Calu3 (cell line): Measurements from ENCODE around the gene PXDN. TPM values are rescaled to one million over a fixed set of nuclear protein-coding genes. Genes with fewer than 3 reads are reported as not detected.

Experiments
- BruUV-seq: library from RNA; stranded (reverse); fragments of 400-500 nt; replicated peaks from 2 replicates; lab custom pipeline; 2021; lab: Mats Ljungman, UMichigan
- CTCF ChIA-PET: fragments of 300-600 bp; sonication (Branson Sonifier 250); formaldehyde crosslinking; loops from one replicate; lab custom pipeline; 2022; ENCODE audit warnings: antibody characterized with exemption; lab: Charles Lee
- DNase-seq: peaks from one replicate; pipeline ENCODE4 v3.0.0; 2022
- H3K27ac Mint-ChIP-seq: one replicate; pipeline ENCODE4 v1.8.0; 2022; ENCODE audit warnings: mixed read lengths; ENCODE audit not compliant: unreplicated experiment
- H3K27me3 Mint-ChIP-seq: one replicate; pipeline ENCODE4 v1.8.0; 2022; ENCODE audit warnings: mixed read lengths; ENCODE audit not compliant: unreplicated experiment
- H3K36me3 Mint-ChIP-seq: one replicate; pipeline ENCODE4 v1.8.0; 2022; ENCODE audit warnings: mild to moderate bottlenecking, moderate library complexity, mixed read lengths; ENCODE audit not compliant: insufficient read depth, unreplicated experiment
- H3K4me1 Mint-ChIP-seq: one replicate; pipeline ENCODE4 v1.8.0; 2022; ENCODE audit warnings: mild to moderate bottlenecking, low read depth, mixed read lengths; ENCODE audit not compliant: unreplicated experiment
- H3K4me3 Mint-ChIP-seq: one replicate; pipeline ENCODE4 v1.8.0; 2022; ENCODE audit warnings: mild to moderate bottlenecking, low read depth, moderate library complexity, mixed read lengths; ENCODE audit not compliant: unreplicated experiment
- H3K9me3 Mint-ChIP-seq: one replicate; pipeline ENCODE4 v1.8.0; 2022; ENCODE audit warnings: low read depth, mixed read lengths; ENCODE audit not compliant: unreplicated experiment
- CTCF ChIP-seq: fragments of 200-600 bp; IDR thresholded peaks from one replicate; pipeline ENCODE4 v1.8.0; 2022; ENCODE audit warnings: antibody characterized with exemption; ENCODE audit not compliant: unreplicated experiment
- intact Hi-C: fragments of 100-400 bp; cut with micrococcal nuclease; formaldehyde crosslinking; loops from one replicate; pipeline ENCODE4 v1.10.0; 2022; ENCODE audit not compliant: unreplicated experiment
- total RNA-seq: library from RNA; stranded (reverse); gene quantifications from 2 replicates; pipeline ENCODE4 v1.2.3, GENCODE V29; 2022

PXDN gene
- total RNA-seq, 1 experiment from 2014 or later: not detected

- no peak for DNase-seq
- no peak overlapping the region for H3K4me3 Mint-ChIP-seq
- intact Hi-C loops: no loop called here
- CTCF ChIA-PET: no interaction called here
- BruUV-seq: no TSS peak
- H3K36me3 Mint-ChIP-seq: no peaks in the 10 kb centered on the region
- no peak for TF ChIP-seq CTCF
- no peak overlapping the region for H3K27ac Mint-ChIP-seq
- H3K4me1 Mint-ChIP-seq: peaks cover 7% of the 10 kb centered on the region
- H3K9me3 Mint-ChIP-seq: no peaks in the 10 kb centered on the region
- H3K27me3 Mint-ChIP-seq: no peaks in the 10 kb centered on the region
These were observed 160.2 kb downstream of the PXDN start for GRCh38 chr2:1584051-1584531.

DNA sequence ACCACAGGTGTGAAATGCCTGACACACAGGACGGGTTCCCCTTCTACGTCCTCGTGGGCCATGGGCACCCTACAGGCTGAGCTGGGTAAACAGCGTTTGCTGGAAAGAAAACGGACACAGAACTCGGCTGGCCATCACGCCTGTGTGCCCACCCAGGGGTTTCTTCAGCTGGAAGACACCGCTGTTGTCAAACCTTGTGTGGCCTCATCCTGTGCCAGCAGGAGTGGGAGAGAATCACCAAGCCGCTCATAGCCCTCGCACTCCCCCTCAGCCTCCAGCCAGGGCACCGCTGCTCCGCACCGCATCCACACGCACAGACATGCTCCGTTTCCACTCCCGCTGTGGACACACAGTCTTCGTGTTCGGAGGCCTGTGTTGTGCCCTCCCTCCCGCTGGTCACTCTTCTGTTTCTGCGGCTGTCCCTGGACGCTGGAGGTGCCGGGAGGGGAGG lies 161.4 kb downstream of the PXDN start:
- Mint-ChIP-seq H3K4me1 (peaks cover 7% of the 10 kb centered on the region), H3K4me3 (no peak overlapping the region), H3K9me3 (no peaks in the 10 kb centered on the region), H3K27ac (no peak overlapping the region), H3K36me3 (no peaks in the 10 kb centered on the region), H3K27me3 (no peaks in the 10 kb centered on the region)
- no peak for TF ChIP-seq CTCF
- no peak for DNase-seq
- BruUV-seq: no TSS peak
- CTCF ChIA-PET: no interaction called here
- intact Hi-C loops: no loop called here

GRCh38 chr2:1581965-1582625 lies 162.2 kb downstream of the PXDN start:
- BruUV-seq: no TSS peak

More at GRCh38 chr2:1581965-1582625, 162.2 kb downstream of the PXDN start:
- intact Hi-C loops: no loop called here
- no peaks in the 10 kb centered on the region for H3K9me3 Mint-ChIP-seq
- no peak overlapping the region for H3K4me3 Mint-ChIP-seq
- H3K27ac Mint-ChIP-seq: no peak overlapping the region
- H3K27me3 Mint-ChIP-seq: no peaks in the 10 kb centered on the region
- H3K4me1 Mint-ChIP-seq: peaks cover 7% of the 10 kb centered on the region
- no peak for TF ChIP-seq CTCF
- CTCF ChIA-PET: interaction anchor here (0.7 kb wide), 2 partner anchors 31 to 327 kb away, joined by 6 read pairs; no protein-coding TSS in a partner anchor
- no peak for DNase-seq
- H3K36me3 Mint-ChIP-seq: no peaks in the 10 kb centered on the region
